ENCODE data around the gene EMILIN1.
"Not testable (repeated sequence)": the region's sequence is repeated elsewhere in the genome, so short reads cannot be mapped to it uniquely, and the experiment has no call there.

The EMILIN1 gene

DNA sequence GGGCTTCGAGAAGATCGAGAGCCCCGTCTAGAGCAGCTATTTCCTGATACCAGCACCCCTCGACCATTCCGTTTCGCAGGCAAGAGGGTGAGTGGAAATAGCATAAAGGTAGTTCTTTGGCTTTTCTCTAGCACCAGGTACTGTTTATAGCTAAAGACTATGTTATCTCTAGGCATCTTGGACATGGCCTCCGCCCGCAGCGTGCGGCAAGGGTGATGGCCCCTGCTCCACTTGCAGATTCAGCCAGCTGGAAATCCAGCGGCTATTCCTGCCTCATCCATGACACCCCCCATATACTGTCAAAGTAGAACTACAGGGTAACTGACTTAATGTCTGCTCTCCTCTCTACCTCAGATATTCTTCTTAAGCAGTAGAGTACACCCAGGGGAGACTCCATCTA, 23.7 kb upstream of the EMILIN1 start:
- DNase-seq: no peak

GRCh38 chr2:27057184-27057583, 21.2 kb upstream of the EMILIN1 start:
- no peak for DNase-seq

GRCh38 chr2:27058210-27058609, 20.2 kb upstream of the EMILIN1 start:
- no peak for DNase-seq

GRCh38 chr2:27059141-27059820, 19.1 kb upstream of the EMILIN1 start:
- DNase-seq: no peak

DNA sequence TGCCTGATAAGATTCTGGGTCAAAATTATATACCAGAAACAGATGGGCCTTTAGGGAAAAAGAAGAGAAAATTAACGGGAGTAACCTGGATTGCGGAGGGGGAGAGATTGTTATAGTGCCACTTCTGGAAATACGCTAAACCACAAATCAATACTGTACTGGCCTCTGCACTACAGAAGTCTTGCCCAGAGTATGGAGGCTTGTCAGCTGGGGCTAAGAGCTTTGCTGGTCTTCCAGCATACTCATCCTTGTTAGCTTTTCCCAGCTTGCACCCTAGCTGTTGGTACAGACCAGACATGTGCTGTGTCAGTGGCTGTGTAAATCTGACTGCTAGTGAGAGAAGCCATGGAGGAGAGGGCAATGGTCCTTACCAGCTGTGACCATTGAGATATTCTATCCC, 18.1 kb upstream of the EMILIN1 start:
- DNase-seq: no peak

GRCh38 chr2:27065128-27065527, 13.3 kb upstream of the EMILIN1 start:
- DNase-seq: no peak

DNA sequence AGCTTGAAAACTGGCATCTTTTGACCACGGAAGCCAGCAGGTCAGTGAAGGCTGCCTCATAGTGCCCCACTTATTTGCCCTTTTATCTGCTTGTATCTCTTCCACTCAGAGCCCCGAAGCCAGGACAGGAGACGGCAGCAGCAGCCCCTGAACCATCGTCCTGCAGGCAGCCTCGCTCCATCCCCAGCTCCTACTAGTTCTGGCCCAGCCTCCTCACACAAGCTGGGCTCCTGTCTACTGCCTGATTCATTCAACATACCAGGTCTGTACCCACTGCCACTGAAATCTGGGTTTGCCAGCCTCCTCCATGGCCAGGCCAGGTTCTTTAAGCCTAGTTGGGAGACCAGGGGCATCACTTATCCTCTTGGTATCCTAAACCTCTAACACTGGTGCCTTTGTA, 11.0 kb upstream of the EMILIN1 start:
- DNase-seq: no peak

DNA sequence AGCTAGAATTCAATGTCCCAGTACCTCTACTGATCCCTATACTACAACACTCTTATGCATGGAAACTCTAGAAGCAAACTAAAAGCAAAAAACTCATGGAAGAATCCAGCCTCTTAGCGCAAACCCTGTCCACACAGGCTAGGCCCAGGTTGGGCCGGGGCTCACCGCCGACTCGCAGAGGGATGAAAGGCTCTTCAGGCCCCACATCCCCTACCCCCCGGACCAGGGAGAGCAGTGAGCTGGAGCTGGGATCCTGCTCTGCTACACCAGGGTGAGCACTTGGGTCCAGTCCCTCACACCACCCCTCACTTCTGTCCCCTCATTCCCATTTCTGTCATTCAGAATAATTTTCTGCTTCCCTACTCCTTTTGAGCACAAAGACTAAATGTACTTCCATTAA, 9.0 kb upstream of the EMILIN1 start:
- DNase-seq: no peak

GRCh38 chr2:27069961-27070618, 8.3 kb upstream of the EMILIN1 start:
- DNase-seq: no peak

GRCh38 chr2:27070653-27071276, 7.7 kb upstream of the EMILIN1 start:
- DNase-seq: no peak

- peak; percentile 86 for DNase-seq
Observed at GRCh38 chr2:27071277-27071989, 7.0 kb upstream of the EMILIN1 start, which contains the start of gene OST4. Gene OST4, minus strand, starts transcription at chr2:27071654.

DNA sequence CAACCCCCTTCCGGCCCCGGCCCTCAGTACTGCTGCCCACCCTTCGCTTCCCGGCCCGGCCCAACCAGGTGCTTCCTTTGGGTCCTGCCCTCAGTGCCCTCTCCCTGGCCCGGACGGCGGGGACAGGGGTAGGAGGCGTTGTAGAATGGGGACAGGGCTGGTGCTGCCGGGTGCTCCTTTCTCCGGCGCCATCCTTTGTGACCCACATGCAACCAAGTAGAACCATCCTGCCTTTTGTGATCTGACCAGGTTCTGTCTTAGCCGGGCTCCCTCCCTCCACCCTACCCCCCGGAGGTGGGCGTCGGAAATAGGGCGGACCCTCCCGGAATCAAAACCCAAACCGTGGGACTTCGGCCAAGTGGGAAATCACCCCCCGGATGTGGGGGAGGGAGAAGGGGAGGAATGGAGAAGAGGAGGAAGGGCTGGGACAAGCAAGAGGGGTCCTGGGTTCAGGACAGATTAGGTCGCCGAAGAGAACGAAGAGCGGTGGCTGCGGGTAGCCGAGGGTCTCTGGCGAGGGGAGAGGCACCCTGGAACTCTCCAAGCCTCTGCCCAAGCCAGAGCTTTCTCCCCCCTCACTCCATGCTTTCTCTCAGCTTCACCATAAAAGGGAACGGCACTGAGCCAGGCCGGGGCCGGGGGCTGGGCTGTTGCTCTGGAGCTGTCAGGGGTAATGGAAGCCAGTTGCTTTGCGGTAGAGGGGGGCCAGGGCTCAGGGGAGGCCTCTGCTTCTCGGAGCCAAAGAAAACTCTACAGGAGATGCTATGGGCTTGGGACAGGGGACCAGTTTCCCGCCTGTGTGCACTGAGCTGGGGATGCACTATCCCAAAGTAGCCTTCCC, 6.2 kb upstream of the EMILIN1 start:
- no peak for DNase-seq

DNA sequence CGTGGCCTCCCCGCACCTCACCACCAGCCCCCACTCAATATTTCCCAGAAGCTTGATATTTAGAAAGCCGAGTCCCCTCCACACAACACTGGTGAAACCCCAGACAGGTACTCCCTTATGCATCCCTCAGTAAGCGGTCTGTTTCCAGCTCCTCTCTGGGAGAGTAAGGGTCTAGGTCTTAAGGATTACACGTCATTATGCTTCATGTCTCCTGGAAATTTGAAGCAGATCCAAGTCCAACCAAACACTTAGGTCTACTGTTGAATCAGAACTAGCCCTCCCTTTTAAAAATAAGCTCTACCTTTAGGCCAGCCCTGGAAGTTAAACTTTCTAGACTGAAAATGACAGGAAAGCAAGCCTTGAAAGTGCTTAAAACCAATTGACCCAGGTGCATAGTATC, 5.5 kb upstream of the EMILIN1 start:
- DNase-seq: no peak

DNA sequence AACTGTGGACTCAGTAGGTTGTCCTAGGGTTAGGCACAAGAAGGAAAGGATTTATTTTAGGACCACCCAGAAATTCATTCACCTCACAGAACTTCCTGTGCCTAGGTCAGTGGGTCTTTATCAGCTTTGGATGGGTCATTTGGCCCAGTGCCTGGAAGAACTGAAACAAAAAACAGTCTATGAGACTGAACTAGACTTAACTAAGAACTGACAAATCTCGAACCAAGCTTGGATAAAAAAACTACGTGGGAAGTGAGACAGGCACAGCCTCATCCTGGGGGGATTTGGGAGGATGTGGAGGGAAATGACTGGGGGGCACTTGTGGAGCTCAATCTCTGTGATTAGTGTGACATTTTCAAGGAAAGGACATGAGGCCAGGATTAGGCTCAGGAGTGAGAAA, 4.6 kb upstream of the EMILIN1 start:
- no peak for DNase-seq

DNA sequence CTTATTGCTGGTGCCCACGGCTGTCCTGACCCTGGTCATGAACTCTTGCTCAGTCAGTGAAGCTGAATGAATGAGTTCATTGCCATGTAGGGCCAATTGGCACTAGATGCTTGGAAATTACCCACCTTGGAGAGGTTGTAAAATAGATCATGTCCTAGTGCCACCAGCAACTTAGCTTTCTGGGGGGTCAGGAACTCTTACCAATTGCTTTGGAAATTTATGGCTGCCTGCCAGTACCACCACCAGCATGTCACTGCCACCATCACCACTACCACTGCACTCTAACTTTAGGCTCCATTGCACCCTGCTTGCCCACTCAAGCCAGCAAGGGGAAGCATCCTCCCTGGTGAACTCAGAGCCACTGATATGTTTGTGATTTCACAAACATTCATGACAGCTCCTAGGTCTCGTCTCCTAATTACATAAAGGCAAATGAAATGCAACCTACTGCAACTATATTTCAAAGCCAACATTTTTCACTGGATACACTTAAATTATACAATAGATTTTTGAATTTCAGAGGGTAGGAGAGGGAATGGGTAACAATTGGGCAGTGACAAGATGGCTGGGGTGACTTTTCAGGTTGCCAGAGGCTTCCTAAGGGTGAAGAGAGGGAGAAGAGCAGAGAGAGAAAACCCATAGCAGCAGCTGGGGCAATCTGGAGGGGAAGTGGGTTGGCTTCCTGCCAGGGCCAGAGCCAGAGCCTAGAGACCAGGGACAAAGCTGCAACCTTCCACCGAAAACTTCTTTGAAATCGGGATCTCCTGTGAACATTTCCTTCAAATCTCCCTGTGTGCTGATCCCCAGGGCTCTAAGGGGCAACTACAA, 3.5 kb upstream of the EMILIN1 start:
- no peak for DNase-seq

DNA sequence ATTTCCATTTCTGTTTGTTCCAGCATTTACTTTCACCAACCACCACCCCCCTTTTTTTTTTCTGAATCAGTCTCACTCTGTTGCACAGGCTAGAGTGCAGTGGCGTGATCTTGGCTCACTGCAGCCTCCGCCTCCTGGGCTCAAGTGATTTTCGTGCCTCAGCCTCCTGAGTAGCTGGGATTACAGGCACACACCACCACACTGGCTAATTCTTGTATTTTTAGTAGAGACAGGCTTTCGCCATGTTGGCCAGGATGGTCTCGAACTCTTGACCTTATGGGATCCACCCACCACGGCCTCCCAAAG, 2.9 kb upstream of the EMILIN1 start:
- not testable (repeated sequence) for DNase-seq

GRCh38 chr2:27076323-27076722, 2.1 kb upstream of the EMILIN1 start:
- no peak for DNase-seq

DNA sequence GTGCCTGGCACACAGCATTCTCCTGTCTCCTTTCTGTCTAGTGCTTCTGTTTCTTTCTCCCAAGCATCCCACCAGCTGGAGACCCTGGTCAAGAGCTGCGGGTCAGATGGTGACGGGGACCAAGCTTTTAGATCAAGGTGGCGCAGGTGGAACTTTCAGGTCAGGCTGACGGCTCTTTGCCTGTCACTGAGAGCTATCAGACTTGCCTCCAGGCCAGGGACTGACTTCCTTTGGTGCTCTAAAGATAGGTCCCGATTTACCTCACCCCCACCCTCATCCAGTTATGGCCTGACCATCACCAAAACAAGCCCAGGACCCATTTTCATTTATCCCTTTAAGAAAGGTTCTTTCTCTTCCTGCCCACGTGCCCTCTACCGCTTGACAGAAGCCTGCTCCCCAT, 1.2 kb upstream of the EMILIN1 start:
- no peak for DNase-seq

DNA sequence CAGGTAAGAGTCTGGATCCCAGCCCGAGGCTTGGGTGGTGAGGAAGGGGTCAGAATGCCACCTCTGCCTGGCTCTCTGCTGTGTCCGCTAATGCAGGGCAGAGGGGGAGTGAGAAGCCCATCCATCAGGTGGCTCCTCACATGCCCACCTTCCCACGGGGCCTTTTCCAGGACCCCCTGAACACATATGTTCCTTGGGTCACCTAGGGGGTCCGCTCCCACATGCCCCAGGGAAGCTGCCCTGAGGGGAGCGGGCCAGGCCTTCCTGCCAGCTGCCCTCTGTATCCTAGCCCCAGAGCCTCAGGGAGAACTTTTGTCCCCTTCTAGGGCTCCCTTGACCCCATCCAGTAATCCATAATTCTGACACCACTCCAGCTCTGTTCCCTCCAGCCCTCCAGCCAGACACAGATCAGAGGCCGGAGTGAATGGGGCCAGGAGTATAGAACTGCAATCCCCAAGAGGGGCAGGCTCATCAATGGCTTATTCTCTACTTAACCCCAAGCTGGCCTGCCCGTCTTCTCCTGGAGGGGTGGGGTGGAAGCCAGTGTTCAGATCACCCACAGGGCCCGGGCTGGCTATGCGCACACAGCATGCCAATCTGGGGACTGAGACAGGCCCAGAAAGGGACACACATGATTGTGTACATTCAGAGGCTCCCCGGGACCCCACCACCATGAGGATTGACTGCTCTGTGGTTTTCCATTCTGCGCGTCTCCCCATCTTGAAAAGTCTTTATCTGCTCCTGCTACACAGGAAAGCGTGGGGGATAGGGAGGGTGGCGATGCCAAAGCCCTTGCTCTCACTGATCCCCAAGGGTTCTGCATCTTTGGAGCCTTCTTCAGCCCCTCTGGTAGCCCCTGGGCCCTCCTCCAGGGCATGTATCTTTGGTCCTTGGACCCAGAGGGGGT, 1.1 kb downstream of the EMILIN1 start:
- DNase-seq: no peak

DNA sequence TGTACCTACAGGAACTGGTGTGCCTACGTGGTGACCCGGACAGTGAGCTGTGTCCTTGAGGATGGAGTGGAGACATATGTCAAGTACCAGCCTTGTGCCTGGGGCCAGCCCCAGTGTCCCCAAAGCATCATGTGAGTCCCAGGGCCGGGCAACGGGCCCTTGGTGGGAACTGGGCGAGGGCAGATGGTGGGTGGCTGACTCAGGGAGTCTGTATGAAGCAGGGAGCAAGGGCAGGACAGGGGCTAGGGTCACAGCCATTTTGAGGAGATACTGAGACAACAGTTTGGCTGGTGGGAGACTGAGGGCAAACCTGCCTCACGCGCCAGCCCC, 1.7 kb downstream of the EMILIN1 start:
- DNase-seq: no peak

GRCh38 chr2:27080603-27080936, 2.2 kb downstream of the EMILIN1 start:
- no peak for DNase-seq

Measured in T1000 (cell line).